ENCODE measurements around the gene SLC9A9. TPM values are rescaled to one million over a fixed set of nuclear protein-coding genes. Genes with fewer than 3 reads are reported as not detected.

Gene SLC9A9
- total RNA-seq, 1 donor: 3.5 TPM

DNA sequence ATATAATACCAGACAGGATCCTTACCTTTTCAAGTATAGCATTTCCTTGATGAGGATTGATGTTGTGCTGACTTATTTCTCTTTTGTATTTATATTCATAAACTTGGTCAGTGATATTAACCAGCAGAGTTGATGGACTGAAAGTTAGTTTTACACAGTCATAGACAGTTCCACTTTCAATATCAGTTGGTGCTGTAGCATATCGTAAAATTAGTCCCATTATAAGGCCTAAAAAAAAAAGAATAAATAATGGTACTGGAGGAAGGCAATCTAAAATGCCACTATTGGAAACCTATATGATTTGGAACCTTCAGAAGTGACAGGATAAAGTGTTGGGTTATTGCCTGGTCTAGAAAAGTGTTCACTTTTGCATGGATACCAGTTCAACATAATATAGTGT is 16.3 kb downstream of the SLC9A9 start:
- DNase-seq (ENCODE audit: low read depth): no peak
- H3K4me3 ChIP-seq (ENCODE audit: low read depth, low read length): no peak overlapping the region
- no peak for TF ChIP-seq CTCF (IDR thresholded peaks at IDR 0.05; ENCODE audit: insufficient read depth, low read depth, low read length)

GRCh38 chr3:143831208-143831607 is 17.1 kb downstream of the SLC9A9 start:
- TF ChIP-seq CTCF (IDR thresholded peaks at IDR 0.05; ENCODE audit: insufficient read depth, low read depth, low read length): no peak
- H3K4me3 ChIP-seq (ENCODE audit: low read depth, low read length): no peak overlapping the region
- DNase-seq (ENCODE audit: low read depth): peak; percentile 33

DNA sequence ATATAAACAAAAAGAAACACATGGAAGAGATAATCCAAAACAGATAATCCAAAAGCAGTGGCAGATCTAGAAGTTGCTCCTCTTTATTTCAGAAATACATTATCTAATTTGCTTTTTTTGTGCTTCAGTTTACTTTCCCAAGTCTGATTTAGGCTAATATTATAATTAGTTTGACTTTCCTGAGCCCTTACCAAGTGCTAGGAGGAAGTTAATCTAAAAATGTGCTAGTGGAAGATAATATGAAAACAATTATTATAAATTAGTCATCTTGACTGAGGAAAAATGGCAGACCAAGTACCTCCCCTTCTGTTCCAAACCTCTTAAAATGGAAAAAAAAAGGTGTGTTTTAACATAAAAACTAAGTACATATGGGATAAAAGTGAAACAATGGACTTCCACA is 17.5 kb downstream of the SLC9A9 start:
- DNase-seq (ENCODE audit: low read depth): no peak
- no peak overlapping the region for H3K4me3 ChIP-seq (ENCODE audit: low read depth, low read length)
- no peak for TF ChIP-seq CTCF (IDR thresholded peaks at IDR 0.05; ENCODE audit: insufficient read depth, low read depth, low read length)

DNA sequence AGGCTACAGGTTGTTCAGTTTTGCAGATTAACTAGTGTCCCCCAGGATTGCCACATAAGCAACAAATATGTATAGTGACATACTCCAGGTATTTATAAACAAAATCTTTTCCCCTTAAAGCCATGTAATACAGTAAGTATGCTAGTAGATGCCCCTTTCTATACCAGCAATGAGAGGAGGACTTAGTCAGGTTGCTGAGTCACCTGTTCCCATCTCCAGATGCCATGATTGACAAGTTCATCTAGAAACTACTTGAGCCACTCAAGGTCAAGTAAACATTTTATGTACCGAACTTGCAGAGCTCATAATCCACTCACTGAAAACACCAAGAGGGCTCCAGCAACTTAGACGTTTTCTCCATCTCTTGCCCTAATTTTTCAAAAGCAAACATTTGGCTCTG is 18.2 kb downstream of the SLC9A9 start:
- no peak overlapping the region for H3K4me3 ChIP-seq (ENCODE audit: low read depth, low read length)
- TF ChIP-seq CTCF (IDR thresholded peaks at IDR 0.05; ENCODE audit: insufficient read depth, low read depth, low read length): no peak
- DNase-seq (ENCODE audit: low read depth): no peak

DNA sequence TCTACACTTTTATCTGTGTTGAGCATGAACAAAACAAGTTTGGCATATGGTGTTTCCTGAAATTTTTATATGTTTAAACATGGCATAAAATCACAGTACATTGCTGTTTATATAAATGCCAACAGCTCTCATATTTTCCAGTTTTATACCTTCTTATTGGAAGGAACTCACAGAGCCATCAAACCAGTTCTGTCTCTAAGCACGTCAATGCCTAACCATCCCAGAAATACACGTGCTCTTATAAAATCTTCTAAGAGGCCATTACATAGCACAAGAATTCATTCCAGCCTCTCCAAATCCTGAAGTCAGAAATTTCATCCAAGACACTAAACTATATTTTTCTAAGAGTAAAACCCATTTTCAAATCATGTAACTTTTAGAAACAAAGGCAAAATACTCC is 20.8 kb downstream of the SLC9A9 start:
- H3K4me3 ChIP-seq (ENCODE audit: low read depth, low read length): no peak overlapping the region
- no peak for DNase-seq (ENCODE audit: low read depth)
- TF ChIP-seq CTCF (IDR thresholded peaks at IDR 0.05; ENCODE audit: insufficient read depth, low read depth, low read length): no peak

GRCh38 chr3:143826296-143826695 is 22.0 kb downstream of the SLC9A9 start:
- H3K4me3 ChIP-seq (ENCODE audit: low read depth, low read length): no peak overlapping the region
- no peak for TF ChIP-seq CTCF (IDR thresholded peaks at IDR 0.05; ENCODE audit: insufficient read depth, low read depth, low read length)
- DNase-seq (ENCODE audit: low read depth): no peak

DNA sequence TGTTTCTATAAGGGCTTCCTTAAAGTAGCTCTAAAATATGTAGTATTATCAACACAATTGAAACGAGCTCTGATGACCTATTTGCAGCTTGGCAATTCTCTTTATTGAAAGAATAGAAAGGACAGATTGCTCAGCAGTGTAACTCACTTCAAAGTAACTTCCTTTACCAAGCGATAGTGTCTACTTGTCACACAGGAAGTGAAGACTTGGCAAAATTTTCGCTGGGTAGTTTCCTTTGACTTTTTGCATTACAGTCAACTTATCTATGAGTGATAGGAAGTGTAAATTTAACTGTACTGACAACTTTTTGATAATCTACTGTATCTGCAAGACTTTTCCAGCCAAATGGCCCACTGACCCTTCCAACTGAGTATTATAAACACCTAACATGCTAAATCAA is 22.8 kb downstream of the SLC9A9 start:
- no peak for DNase-seq (ENCODE audit: low read depth)
- H3K4me3 ChIP-seq (ENCODE audit: low read depth, low read length): no peak overlapping the region
- no peak for TF ChIP-seq CTCF (IDR thresholded peaks at IDR 0.05; ENCODE audit: insufficient read depth, low read depth, low read length)
